H1 (cell line): ENCODE measurements around the gene ZNF91. TPM values are rescaled to one million over a fixed set of nuclear protein-coding genes. Genes with fewer than 3 reads are reported as not detected.
"Not testable (repeated sequence)": the region's sequence is repeated elsewhere in the genome, so short reads cannot be mapped to it uniquely, and the experiment has no call there.

Source experiments
- CTCF ChIA-PET: fragments of 300-600 bp; sonication (Branson Sonifier 250); formaldehyde crosslinking; loops from one replicate; lab custom pipeline; 2021; ENCODE audit not compliant: partially characterized antibody; lab: Charles Lee
- POLR2A ChIA-PET: fragments of 300-600 bp; sonication (Branson Sonifier 250); formaldehyde crosslinking; loops from one replicate; lab custom pipeline; 2021; ENCODE audit warnings: inconsistent platforms; ENCODE audit not compliant: partially characterized antibody; lab: Charles Lee
- DNase-seq, 2 experiments: peaks; one replicate each; pipeline versions ENCODE4 v3.0.0 to v3.0.0-alpha.2; 2010 to 2022; ENCODE audit warnings: low spot score in 2 of 2, low read depth in 1 of 2, mixed read lengths in 1 of 2
- FAIRE-seq: peaks from 2 replicates; lab custom pipeline; 2011; peaks lifted over from hg19 to GRCh38; lab: Jason Lieb, UNC
- H2AFZ ChIP-seq: 2 replicates; pipeline ENCODE4 v1.8.1; 2012; ENCODE audit warnings: low read length, inconsistent platforms
- H2AK5ac ChIP-seq: 2 replicates; pipeline ENCODE4 v1.6.1; 2013; ENCODE audit warnings: low read depth, low read length
- H2BK120ac ChIP-seq: replicated peaks from 2 replicates; pipeline ENCODE3; 2013; ENCODE audit warnings: low read depth, low read length, inconsistent platforms
- H2BK12ac ChIP-seq: 2 replicates; pipeline ENCODE4 v1.6.1; 2013; ENCODE audit warnings: low read depth, low read length
- H2BK15ac ChIP-seq: 2 replicates; pipeline ENCODE4 v1.6.1; 2013; ENCODE audit warnings: low read length
- H2BK20ac ChIP-seq: 2 replicates; pipeline ENCODE4 v1.6.1; 2013; ENCODE audit warnings: low read length
- H2BK5ac ChIP-seq: 2 replicates; pipeline ENCODE4 v1.6.1; 2013; ENCODE audit warnings: low read depth, low read length
- H3K14ac ChIP-seq: 2 replicates; pipeline ENCODE4 v1.6.1; 2013; ENCODE audit warnings: inconsistent platforms; ENCODE audit not compliant: insufficient read length
- H3K18ac ChIP-seq: 2 replicates; pipeline ENCODE4 v1.6.1; 2013; ENCODE audit warnings: low read length; ENCODE audit errors: extremely low read depth
- H3K23ac ChIP-seq: 2 replicates; pipeline ENCODE4 v1.6.1; 2013; ENCODE audit warnings: inconsistent platforms; ENCODE audit not compliant: insufficient read length
- H3K23me2 ChIP-seq: 2 replicates; pipeline ENCODE4 v1.6.1; 2013; ENCODE audit warnings: low read depth, low read length
- H3K27ac ChIP-seq: 2 replicates; pipeline ENCODE4 v1.6.1; 2011; ENCODE audit warnings: low read depth, low read length, inconsistent platforms
- H3K27me3 ChIP-seq, 4 experiments: replicated peaks in 1 of 4; 1 replicate in 1 of 4; 2 replicates in 3 of 4; pipeline versions ENCODE4 v1.6.1 to v1.8.1; 2011 to 2013; ENCODE audit warnings: low read length in 3 of 4, mild to moderate bottlenecking in 3 of 4, inconsistent platforms in 2 of 4, mixed read lengths in 2 of 4, moderate library complexity in 1 of 4; ENCODE audit not compliant: control insufficient read depth in 3 of 4, insufficient read depth in 3 of 4; ENCODE audit errors: extremely low read depth in 1 of 4
- H3K36me3 ChIP-seq, 4 experiments: 2 replicates each; pipeline versions ENCODE4 v1.6.1 to v1.8.1; 2011 to 2013; ENCODE audit warnings: mild to moderate bottlenecking in 4 of 4, low read length in 3 of 4, moderate library complexity in 2 of 4, control low read depth in 1 of 4, inconsistent platforms in 1 of 4; ENCODE audit not compliant: insufficient read depth in 4 of 4, control insufficient read depth in 2 of 4
- H3K4ac ChIP-seq: replicated peaks from 2 replicates; pipeline ENCODE3; 2013; ENCODE audit warnings: low read length, low read depth, mixed read lengths, inconsistent platforms; ENCODE audit not compliant: insufficient read length
- H3K4me1 ChIP-seq, 4 experiments: replicated peaks in 1 of 4; 1 replicate in 1 of 4; 2 replicates in 3 of 4; pipeline versions ENCODE4 v1.6.1 to v1.8.1; 2011 to 2013; ENCODE audit warnings: low read length in 3 of 4, inconsistent platforms in 2 of 4, mixed read lengths in 1 of 4; ENCODE audit not compliant: insufficient read depth in 4 of 4, control insufficient read depth in 3 of 4
- H3K4me2 ChIP-seq, 2 experiments: 2 replicates each; pipeline versions ENCODE4 v1.6.1 to v1.8.1; 2011 to 2013; ENCODE audit warnings: low read depth in 2 of 2, low read length in 2 of 2, control low read depth in 1 of 2, inconsistent platforms in 1 of 2, mild to moderate bottlenecking in 1 of 2; ENCODE audit not compliant: insufficient read depth in 1 of 2
- H3K4me3 ChIP-seq, 4 experiments: fragments of 200-600, 300-600 bp in 1 of 4; sonication (generic), shearing (Covaris generic), sonication (Bioruptor Twin) in 1 of 4; 2 replicates each; pipeline versions ENCODE4 v1.5.1 to v1.8.1; 2011 to 2016; ENCODE audit warnings: low read length in 4 of 4, low read depth in 3 of 4, control low read depth in 2 of 4, inconsistent platforms in 2 of 4, mild to moderate bottlenecking in 2 of 4, mixed read lengths in 1 of 4, moderate library complexity in 1 of 4; ENCODE audit not compliant: insufficient read depth in 2 of 4; ENCODE audit errors: extremely low read depth in 1 of 4
- H3K56ac ChIP-seq: replicated peaks from 2 replicates; pipeline ENCODE3; 2013; ENCODE audit warnings: low read depth, mild to moderate bottlenecking, mixed read lengths, low read length, inconsistent platforms; ENCODE audit not compliant: insufficient read length
- H3K79me1 ChIP-seq: 2 replicates; pipeline ENCODE4 v1.6.1; 2013; ENCODE audit warnings: low read depth, low read length, control low read depth
- H3K79me2 ChIP-seq, 2 experiments: 2 replicates each; pipeline versions ENCODE4 v1.6.1 to v1.8.1; 2012 to 2013; ENCODE audit warnings: low read length in 2 of 2, mild to moderate bottlenecking in 2 of 2, inconsistent platforms in 1 of 2; ENCODE audit not compliant: insufficient read depth in 2 of 2, control insufficient read depth in 1 of 2
- H3K9ac ChIP-seq, 4 experiments: replicated peaks in 1 of 4; 1 replicate in 1 of 4; 2 replicates in 3 of 4; pipeline versions ENCODE4 v1.6.1 to v1.8.1; 2011 to 2013; ENCODE audit warnings: low read depth in 3 of 4, low read length in 3 of 4, control low read depth in 2 of 4, mild to moderate bottlenecking in 2 of 4, moderate library complexity in 2 of 4, inconsistent platforms in 1 of 4; ENCODE audit errors: extremely low read depth in 1 of 4
- H3K9me3 ChIP-seq, 2 experiments: 2 replicates each; pipeline versions ENCODE4 v1.6.1 to v1.8.1; 2012 to 2013; ENCODE audit warnings: mild to moderate bottlenecking in 2 of 2, moderate library complexity in 2 of 2, control low read depth in 1 of 2, inconsistent platforms in 1 of 2, low read depth in 1 of 2, low read length in 1 of 2, mixed read lengths in 1 of 2; ENCODE audit not compliant: insufficient read depth in 2 of 2
- H4K20me1 ChIP-seq, 2 experiments: replicated peaks in 1 of 2; 2 replicates each; pipeline versions ENCODE3 to v1.8.1; 2011 to 2013; ENCODE audit warnings: inconsistent platforms in 2 of 2, low read length in 2 of 2, mild to moderate bottlenecking in 1 of 2; ENCODE audit not compliant: insufficient read depth in 2 of 2, control insufficient read depth in 1 of 2
- H4K5ac ChIP-seq: 2 replicates; pipeline ENCODE4 v1.6.1; 2013; ENCODE audit warnings: low read length, low read depth, mixed read lengths, inconsistent platforms; ENCODE audit not compliant: insufficient read length
- H4K8ac ChIP-seq: 2 replicates; pipeline ENCODE4 v1.8.0; 2013; ENCODE audit warnings: mild to moderate bottlenecking, moderate library complexity, low read length, inconsistent platforms; ENCODE audit not compliant: insufficient read depth; ENCODE audit errors: extremely low read depth
- H4K91ac ChIP-seq: replicated peaks from 2 replicates; pipeline ENCODE3; 2013; ENCODE audit warnings: low read length, mixed read lengths, inconsistent platforms; ENCODE audit not compliant: insufficient read length
- WGBS, 2 experiments: shearing (Covaris generic) in 1 of 2; methylation state at CpG; one replicate each; pipeline versions ENCODE4 v1.1.6 to v1.1.7; 2013 to 2015; ENCODE audit warnings: low lambda C conversion rate in 2 of 2, mixed read lengths in 2 of 2, inconsistent platforms in 1 of 2, low coverage in 1 of 2, missing lambda C conversion rate in 1 of 2; ENCODE audit not compliant: insufficient replicate concordance in 2 of 2, insufficient coverage in 1 of 2, insufficient read length in 1 of 2; ENCODE audit errors: extremely low coverage in 1 of 2, missing lambda C conversion rate in 1 of 2; 5-methylcytosine and 5-hydroxymethylcytosine counted together
- polyA plus RNA-seq, 7 experiments: library from polyadenylated mRNA; depleted of rRNA in 3 of 7; stranded (reverse) in 5 of 7; unstranded in 2 of 7; fragments of >200 nt in 5 of 7; fragments of 200-250 nt in 2 of 7; gene quantifications; 1 replicate in 5 of 7; 2 replicates in 1 of 7; 4 replicates in 1 of 7; pipeline versions ENCODE4 v1.2.1 to v1.2.3, GENCODE V29; 2011 to 2013; ENCODE audit warnings: missing spikeins in 2 of 7, mixed read lengths in 2 of 7
- total RNA-seq: library from RNA; stranded (reverse); fragmentation: NEBNext Ultra II Directional; extraction: Animal tissue kit (Norgen Biotek cat#: 25700); gene quantifications from 2 replicates; pipeline ENCODE4 v1.2.1, GENCODE V29; 2021

The ZNF91 gene
- total and polyA plus RNA-seq, 2 of the 8 experiments (the other 6 are each of a cell fraction or from before 2014, with no cell fraction given), result 16.5 to 35.1 TPM

DNA sequence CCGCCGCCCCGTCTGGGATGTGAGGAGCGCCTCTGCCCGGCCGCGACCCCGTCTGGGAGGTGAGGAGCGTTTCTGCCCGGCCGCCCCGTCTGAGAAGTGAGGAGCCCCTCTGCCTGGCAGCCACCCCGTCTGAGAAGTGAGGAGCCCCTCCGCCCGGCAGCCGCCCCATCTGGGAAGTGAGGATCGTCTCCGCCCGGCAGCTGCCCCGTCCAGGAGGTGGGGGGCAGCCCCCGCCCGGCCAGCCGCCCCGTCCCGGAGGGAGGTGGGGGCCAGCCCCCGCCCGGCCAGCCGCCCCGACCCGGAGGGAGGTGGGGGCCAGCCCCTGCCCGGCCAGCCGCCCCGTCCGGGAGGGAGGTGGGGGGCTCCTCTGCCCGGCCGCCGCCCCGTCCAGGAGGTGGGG is 24.0 kb upstream of the ZNF91 start:
- H4K91ac ChIP-seq, H3K4me3 ChIP-seq, H3K9ac ChIP-seq, H3K79me2 ChIP-seq, H3K4me1 ChIP-seq, H3K27ac ChIP-seq, H4K8ac ChIP-seq, H3K18ac ChIP-seq, FAIRE-seq, H4K20me1 ChIP-seq, CTCF ChIA-PET, DNase-seq, H3K23me2 ChIP-seq, H3K14ac ChIP-seq, H3K79me1 ChIP-seq, H3K36me3 ChIP-seq, H2BK15ac ChIP-seq, H3K56ac ChIP-seq, H2AK5ac ChIP-seq, H4K5ac ChIP-seq, H2BK20ac ChIP-seq, H2BK5ac ChIP-seq, H3K4ac ChIP-seq, H3K23ac ChIP-seq, H2AFZ ChIP-seq, H3K4me2 ChIP-seq, H2BK12ac ChIP-seq, POLR2A ChIA-PET, H3K27me3 ChIP-seq, H2BK120ac ChIP-seq: not testable (repeated sequence)
- 80% methylated on average over 3 of the region's 38 CpGs; no CpG with 5 or more reads in 1 of the 2 experiments for WGBS, 2 experiments
- peaks cover 12 to 20% of the 10 kb centered on the region in 2 experiments for H3K9me3 ChIP-seq
